ENCODE measurements around the gene TERB2. TPM values are rescaled to one million over a fixed set of nuclear protein-coding genes. Genes with fewer than 3 reads are reported as not detected.
"Not testable (repeated sequence)": the region's sequence is repeated elsewhere in the genome, so short reads cannot be mapped to it uniquely, and the experiment has no call there.

Gene TERB2
- total RNA-seq, 1 experiment from 2014 or later, result not detected

DNA sequence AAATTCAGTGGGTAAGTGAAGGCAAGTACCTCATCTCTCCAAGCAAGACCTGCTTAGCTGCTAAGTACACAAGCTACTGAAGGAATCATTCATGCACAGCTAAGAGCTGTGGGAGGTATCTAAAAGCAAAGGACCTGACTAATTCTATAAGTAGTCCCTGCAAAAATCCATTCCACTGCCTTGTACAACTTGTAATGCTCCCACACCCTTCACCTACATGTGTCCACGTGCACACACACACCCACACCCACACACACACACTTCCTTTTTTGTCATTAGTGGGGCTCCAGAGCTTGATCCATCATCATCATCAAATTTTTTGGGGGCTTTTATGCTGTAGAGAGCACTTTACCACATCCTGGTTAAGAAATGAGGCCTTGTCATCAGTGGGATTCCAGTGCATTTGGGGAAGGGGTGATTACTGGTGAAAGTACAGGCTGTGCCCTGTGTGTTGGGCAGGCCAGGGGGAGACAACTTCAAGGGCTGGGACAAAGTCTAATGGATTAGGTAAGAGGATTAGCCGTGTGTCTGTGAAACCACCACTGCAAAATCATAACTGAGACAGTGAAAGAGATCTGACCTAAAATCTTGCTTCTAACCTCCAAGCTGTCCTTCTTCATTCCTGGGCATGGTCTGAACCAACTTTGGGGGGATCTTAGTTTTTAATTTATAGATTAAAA, 47.4 kb downstream of the TERB2 start:
- H3K27ac ChIP-seq (ENCODE audit: low read depth, low read length); H2AFZ ChIP-seq (ENCODE audit: low read depth, low read length, poor library complexity, severe bottlenecking); H3K9ac ChIP-seq (ENCODE audit: low read length); RAD21 ChIA-PET (ENCODE audit: low non-redundant PET in 1 of 2, low total read pairs in 2 of 2, uncharacterized antibody in 2 of 2, unreplicated experiment in 2 of 2); H3K27me3 ChIP-seq (ENCODE audit: insufficient read depth, low read length); H3K9me2 ChIP-seq (ENCODE audit: insufficient read depth); BruUV-seq (replicated peaks); H4K20me1 ChIP-seq (ENCODE audit: insufficient read depth); CTCF ChIA-PET; H3K9me3 ChIP-seq (ENCODE audit: control insufficient read depth in 1 of 2, insufficient read depth in 1 of 2, low read depth in 1 of 2, low read length in 2 of 2); H3K4me1 ChIP-seq (ENCODE audit: control insufficient read depth in 1 of 2, insufficient read depth in 2 of 2, low read length in 2 of 2); DNase-seq (ENCODE audit: low read depth, low spot score); H3K36me3 ChIP-seq (ENCODE audit: control insufficient read depth in 1 of 2, insufficient read depth in 2 of 2, low read length in 2 of 2); H3K79me2 ChIP-seq (ENCODE audit: insufficient read depth, low read length); H3K4me3 ChIP-seq (replicated peaks in 1 of 2; ENCODE audit: low read depth in 1 of 2, low read length in 2 of 2); POLR2A ChIA-PET; H3K4me2 ChIP-seq (ENCODE audit: low read length); ATAC-seq: not testable (repeated sequence)
- intact Hi-C loops (cut with micrococcal nuclease), result loop anchor here (2.0 kb wide), 1 partner anchor 19 kb away; the partner anchor contains the start of gene SORD

GRCh38 chr15:45004590-45005175, 48.2 kb downstream of the TERB2 start:
- intact Hi-C loops (cut with micrococcal nuclease), result loop anchor here (2.0 kb wide), 1 partner anchor 18 kb away; the partner anchor contains the start of gene SORD
- CTCF ChIA-PET; H3K27me3 ChIP-seq (ENCODE audit: insufficient read depth, low read length); RAD21 ChIA-PET (ENCODE audit: low non-redundant PET in 1 of 2, low total read pairs in 2 of 2, uncharacterized antibody in 2 of 2, unreplicated experiment in 2 of 2); ATAC-seq; H3K27ac ChIP-seq (ENCODE audit: low read depth, low read length); H3K9me3 ChIP-seq (ENCODE audit: control insufficient read depth in 1 of 2, insufficient read depth in 1 of 2, low read depth in 1 of 2, low read length in 2 of 2); H3K4me1 ChIP-seq (ENCODE audit: control insufficient read depth in 1 of 2, insufficient read depth in 2 of 2, low read length in 2 of 2); H3K79me2 ChIP-seq (ENCODE audit: insufficient read depth, low read length); DNase-seq (ENCODE audit: low read depth, low spot score); H3K4me3 ChIP-seq (replicated peaks in 1 of 2; ENCODE audit: low read depth in 1 of 2, low read length in 2 of 2); H3K36me3 ChIP-seq (ENCODE audit: control insufficient read depth in 1 of 2, insufficient read depth in 2 of 2, low read length in 2 of 2); BruUV-seq (replicated peaks); H3K9ac ChIP-seq (ENCODE audit: low read length); POLR2A ChIA-PET; H2AFZ ChIP-seq (ENCODE audit: low read depth, low read length, poor library complexity, severe bottlenecking); H3K9me2 ChIP-seq (ENCODE audit: insufficient read depth); H3K4me2 ChIP-seq (ENCODE audit: low read length); H4K20me1 ChIP-seq (ENCODE audit: insufficient read depth): not testable (repeated sequence)

DNA sequence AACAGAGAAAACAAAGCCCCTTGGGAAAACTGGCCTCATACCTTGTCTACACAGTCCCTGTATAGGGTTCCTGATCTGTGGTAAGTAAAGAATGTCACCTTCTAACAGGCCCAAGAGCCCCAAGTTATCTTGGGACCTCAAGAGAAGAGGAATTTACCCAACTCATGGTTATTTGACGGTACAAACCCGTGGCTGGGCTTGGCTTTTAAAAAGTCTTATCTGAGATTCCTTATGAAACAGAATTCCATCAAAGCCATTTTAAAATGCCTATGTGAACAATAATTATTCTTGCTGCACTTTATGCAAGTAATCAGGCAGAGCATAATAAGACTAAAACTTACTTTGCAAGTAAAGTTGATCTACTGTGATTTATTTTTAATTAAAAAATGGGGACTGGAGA, 52.6 kb downstream of the TERB2 start:
- no peaks in the 10 kb centered on the region for H3K27me3 ChIP-seq (ENCODE audit: insufficient read depth, low read length)
- POLR2A ChIA-PET, result no interaction called here
- no TSS peak for BruUV-seq (replicated peaks)
- H3K4me1 ChIP-seq (ENCODE audit: control insufficient read depth in 1 of 2, insufficient read depth in 2 of 2, low read length in 2 of 2), result no peaks in the 10 kb centered on the region
- no peaks in the 10 kb centered on the region for H3K9me2 ChIP-seq (ENCODE audit: insufficient read depth)
- no peak overlapping the region for H2AFZ ChIP-seq (ENCODE audit: low read depth, low read length, poor library complexity, severe bottlenecking)
- DNase-seq (ENCODE audit: low read depth, low spot score) (no peak), ATAC-seq (no peak)
- RAD21 ChIA-PET (ENCODE audit: low non-redundant PET in 1 of 2, low total read pairs in 2 of 2, uncharacterized antibody in 2 of 2, unreplicated experiment in 2 of 2), result no interaction called here
- H4K20me1 ChIP-seq (ENCODE audit: insufficient read depth), result no peaks in the 10 kb centered on the region
- H3K4me3 ChIP-seq (replicated peaks in 1 of 2; ENCODE audit: low read depth in 1 of 2, low read length in 2 of 2), result no peak overlapping the region
- no peaks in the 10 kb centered on the region for H3K9me3 ChIP-seq (ENCODE audit: control insufficient read depth in 1 of 2, insufficient read depth in 1 of 2, low read depth in 1 of 2, low read length in 2 of 2)
- no peaks in the 10 kb centered on the region for H3K36me3 ChIP-seq (ENCODE audit: control insufficient read depth in 1 of 2, insufficient read depth in 2 of 2, low read length in 2 of 2)
- CTCF ChIA-PET, result no interaction called here
- H3K27ac ChIP-seq (ENCODE audit: low read depth, low read length), result no peak overlapping the region
- H3K9ac ChIP-seq (ENCODE audit: low read length), result no peak overlapping the region
- intact Hi-C loops (cut with micrococcal nuclease), result no loop called here
- H3K79me2 ChIP-seq (ENCODE audit: insufficient read depth, low read length), result no peaks in the 10 kb centered on the region
- no peak overlapping the region for H3K4me2 ChIP-seq (ENCODE audit: low read length)
- TF ChIP-seq ZFX (IDR thresholded peaks at IDR 0.05) (no peak), JUND (IDR thresholded peaks at IDR 0.05) (no peak)

DNA sequence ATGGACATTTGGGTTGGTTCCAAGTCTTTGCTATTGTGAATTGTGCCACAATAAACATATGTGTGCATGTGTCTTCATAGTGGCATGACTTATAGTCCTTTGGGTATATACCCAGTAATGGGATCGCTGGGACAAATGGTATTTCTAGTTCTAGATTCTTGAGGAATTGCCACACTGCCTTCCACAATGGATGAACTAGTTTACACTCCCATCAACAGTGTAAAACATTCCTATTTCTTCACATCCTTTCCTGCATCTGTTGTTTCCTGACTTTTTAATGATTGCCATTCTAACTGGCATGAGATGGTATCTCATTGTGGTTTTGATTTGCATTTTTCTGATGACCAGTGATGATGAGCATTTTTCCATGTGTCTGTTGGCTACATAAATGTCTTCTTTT, 58.6 kb downstream of the TERB2 start:
- H3K36me3 ChIP-seq (ENCODE audit: control insufficient read depth in 1 of 2, insufficient read depth in 2 of 2, low read length in 2 of 2), result not testable (repeated sequence)

More for the DNA sequence above, 58.6 kb downstream of the TERB2 start:
- ATAC-seq; intact Hi-C loops (cut with micrococcal nuclease); POLR2A ChIA-PET; H3K27ac ChIP-seq (ENCODE audit: low read depth, low read length); H3K4me1 ChIP-seq (ENCODE audit: control insufficient read depth in 1 of 2, insufficient read depth in 2 of 2, low read length in 2 of 2); H3K4me2 ChIP-seq (ENCODE audit: low read length); H2AFZ ChIP-seq (ENCODE audit: low read depth, low read length, poor library complexity, severe bottlenecking); H3K79me2 ChIP-seq (ENCODE audit: insufficient read depth, low read length); CTCF ChIA-PET; DNase-seq (ENCODE audit: low read depth, low spot score); H3K9me3 ChIP-seq (ENCODE audit: control insufficient read depth in 1 of 2, insufficient read depth in 1 of 2, low read depth in 1 of 2, low read length in 2 of 2); H3K9ac ChIP-seq (ENCODE audit: low read length); H3K9me2 ChIP-seq (ENCODE audit: insufficient read depth); H3K27me3 ChIP-seq (ENCODE audit: insufficient read depth, low read length); BruUV-seq (replicated peaks); RAD21 ChIA-PET (ENCODE audit: low non-redundant PET in 1 of 2, low total read pairs in 2 of 2, uncharacterized antibody in 2 of 2, unreplicated experiment in 2 of 2); H4K20me1 ChIP-seq (ENCODE audit: insufficient read depth); H3K4me3 ChIP-seq (replicated peaks in 1 of 2; ENCODE audit: low read depth in 1 of 2, low read length in 2 of 2): not testable (repeated sequence)
